ENCODE data around the gene C4orf50. TPM values are rescaled to one million over a fixed set of nuclear protein-coding genes. Genes with fewer than 3 reads are reported as not detected.

The C4orf50 gene
- total and polyA plus RNA-seq, 10 of the 15 experiments (the other 5 are each of a cell fraction or from before 2014, with no cell fraction given), result 0.04 to 0.09 (median 0.05) TPM; not detected in 3

DNA sequence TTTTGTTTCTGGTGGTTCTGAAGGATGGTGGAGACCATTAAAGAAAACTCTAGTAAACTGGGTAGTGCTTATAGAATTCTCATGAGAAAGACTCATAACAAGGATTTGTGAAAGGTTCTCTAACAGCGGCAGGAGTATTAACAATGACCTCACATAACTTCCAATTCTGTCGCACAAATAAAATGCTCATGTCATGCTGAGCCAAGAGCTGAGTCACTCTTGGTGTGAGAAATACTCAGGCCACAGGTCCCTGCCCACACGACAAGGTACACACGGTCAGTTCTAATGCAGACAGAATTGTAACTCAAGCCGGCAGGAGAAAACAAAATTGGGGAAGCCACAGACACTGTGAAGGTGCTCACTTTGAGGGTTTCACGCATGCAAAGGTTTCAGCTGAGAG, 34.4 kb upstream of the C4orf50 start:
- no peak overlapping the region for H2AFZ ChIP-seq (ENCODE audit: control insufficient read depth, low read depth, low read length)
- in situ Hi-C loops (cut with MboI) (no loop called here), intact Hi-C loops (cut with micrococcal nuclease; ENCODE audit: unreplicated experiment) (no loop called here)
- RAD21 ChIA-PET (ENCODE audit: unreplicated experiment), result interaction anchor here (0.7 kb wide), 1 partner anchor 19 kb away, joined by 6 read pairs; no protein-coding TSS in a partner anchor
- TF ChIP-seq NR2C2 (IDR thresholded peaks at IDR 0.05; ENCODE audit: borderline replicate concordance, control insufficient read depth, insufficient read length, low read depth), result no peak
- TF ChIP-seq, protein P1, sequence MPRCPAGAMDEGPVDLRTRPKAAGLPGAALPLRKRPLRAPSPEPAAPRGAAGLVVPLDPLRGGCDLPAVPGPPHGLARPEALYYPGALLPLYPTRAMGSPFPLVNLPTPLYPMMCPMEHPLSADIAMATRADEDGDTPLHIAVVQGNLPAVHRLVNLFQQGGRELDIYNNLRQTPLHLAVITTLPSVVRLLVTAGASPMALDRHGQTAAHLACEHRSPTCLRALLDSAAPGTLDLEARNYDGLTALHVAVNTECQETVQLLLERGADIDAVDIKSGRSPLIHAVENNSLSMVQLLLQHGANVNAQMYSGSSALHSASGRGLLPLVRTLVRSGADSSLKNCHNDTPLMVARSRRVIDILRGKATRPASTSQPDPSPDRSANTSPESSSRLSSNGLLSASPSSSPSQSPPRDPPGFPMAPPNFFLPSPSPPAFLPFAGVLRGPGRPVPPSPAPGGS (IDR thresholded peaks at IDR 0.05; ENCODE audit: borderline replicate concordance, insufficient read depth, low read depth, low read length, poor library complexity, severe bottlenecking), result peak; percentile 67
- H3K4me1 ChIP-seq (ENCODE audit: control insufficient read depth, insufficient read depth, low read length), result no peaks in the 10 kb centered on the region
- SMC1A ChIA-PET (ENCODE audit: uncharacterized antibody, unreplicated experiment), result no interaction called here
- BruUV-seq (replicated peaks), result no TSS peak
- H3K36me3 ChIP-seq (ENCODE audit: control insufficient read depth in 2 of 2, insufficient read depth in 2 of 2, low read length in 1 of 2), result peaks cover 1 to 5% of the 10 kb centered on the region in 2 experiments; a peak in 3 of 4 replicates
- H3K4me2 ChIP-seq (ENCODE audit: control insufficient read depth, insufficient read depth), result no peak overlapping the region
- no peaks in the 10 kb centered on the region for H4K20me1 ChIP-seq (ENCODE audit: control insufficient read depth, insufficient read depth)
- POLR2A ChIA-PET, result interaction anchor here (0.7 kb wide), 1 partner anchor 67 kb away, joined by 5 read pairs; no protein-coding TSS in a partner anchor
- H3K27ac ChIP-seq (ENCODE audit: control insufficient read depth, insufficient read depth), result no peak overlapping the region
- no peak for ATAC-seq
- DNase-seq (ENCODE audit: low read depth, low spot score), result no peak
- H3K9ac ChIP-seq (ENCODE audit: control insufficient read depth, insufficient read depth, low read length), result no peak overlapping the region
- peaks cover 4% of the 10 kb centered on the region; the same call in 1 of the 3 replicates for H3K9me3 ChIP-seq (replicated peaks; ENCODE audit: control insufficient read depth, insufficient read depth, low read length)
- no peaks in the 10 kb centered on the region for H3K79me2 ChIP-seq (ENCODE audit: control insufficient read depth, insufficient read depth, low read length)
- WGBS (ENCODE audit: insufficient coverage, insufficient replicate concordance, low lambda C conversion rate, missing lambda C conversion rate), result 82% methylated on average over 6 of the region's 6 CpGs
- CTCF ChIA-PET, result interaction anchor here (0.6 kb wide), 1 partner anchor 31 kb away, joined by 3 read pairs; no protein-coding TSS in a partner anchor
- H3K27me3 ChIP-seq (replicated peaks in 1 of 2; ENCODE audit: control insufficient read depth in 2 of 2, insufficient read depth in 2 of 2, low read length in 1 of 2), result no peaks in the 10 kb centered on the region
- no peak for FAIRE-seq
- no peak overlapping the region for H3K4me3 ChIP-seq

DNA sequence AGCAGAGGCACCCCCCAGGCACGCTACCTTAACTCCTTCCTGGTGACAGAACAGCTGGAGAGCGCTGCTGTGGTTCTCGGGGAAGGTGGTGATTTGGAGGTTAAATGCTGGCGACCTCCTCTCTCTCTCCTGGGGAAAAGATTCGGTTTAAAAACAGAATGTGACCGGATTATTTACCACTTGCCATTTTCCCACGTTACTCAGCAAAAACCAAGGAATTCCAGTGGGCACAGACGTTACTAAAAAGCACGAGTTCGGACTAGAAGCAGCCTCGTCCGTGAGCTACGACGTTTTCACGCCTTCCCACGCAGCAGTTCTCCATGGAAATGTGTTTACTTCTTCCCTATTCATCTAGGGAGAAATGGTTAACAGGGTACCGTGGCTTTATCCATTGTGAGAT, 32.3 kb upstream of the C4orf50 start:
- in situ Hi-C loops (cut with MboI), result no loop called here
- Histone ChIP-seq H3K9me3 (replicated peaks; ENCODE audit: control insufficient read depth, insufficient read depth, low read length) (no peaks in the 10 kb centered on the region), H4K20me1 (ENCODE audit: control insufficient read depth, insufficient read depth) (no peaks in the 10 kb centered on the region), H3K79me2 (ENCODE audit: control insufficient read depth, insufficient read depth, low read length) (no peaks in the 10 kb centered on the region), H3K4me3 (no peak overlapping the region), H3K36me3 (ENCODE audit: control insufficient read depth in 2 of 2, insufficient read depth in 2 of 2, low read length in 1 of 2) (no peaks in the 10 kb centered on the region; a peak in 1 of 4 replicates), H3K9ac (ENCODE audit: control insufficient read depth, insufficient read depth, low read length) (no peak overlapping the region), H2AFZ (ENCODE audit: control insufficient read depth, low read depth, low read length) (no peak overlapping the region), H3K27me3 (replicated peaks in 1 of 2; ENCODE audit: control insufficient read depth in 2 of 2, insufficient read depth in 2 of 2, low read length in 1 of 2) (no peaks in the 10 kb centered on the region; a peak in 1 of 4 replicates), H3K27ac (ENCODE audit: control insufficient read depth, insufficient read depth) (no peak overlapping the region), H3K4me1 (ENCODE audit: control insufficient read depth, insufficient read depth, low read length) (no peaks in the 10 kb centered on the region), H3K4me2 (ENCODE audit: control insufficient read depth, insufficient read depth) (no peak overlapping the region)
- ChIA-PET RAD21 (ENCODE audit: unreplicated experiment) (no interaction called here), SMC1A (ENCODE audit: uncharacterized antibody, unreplicated experiment) (no interaction called here), POLR2A (no interaction called here), CTCF (no interaction called here)
- intact Hi-C loops (cut with micrococcal nuclease; ENCODE audit: unreplicated experiment), result no loop called here
- no peak for FAIRE-seq
- no peak for ATAC-seq
- TF ChIP-seq, protein P2, sequence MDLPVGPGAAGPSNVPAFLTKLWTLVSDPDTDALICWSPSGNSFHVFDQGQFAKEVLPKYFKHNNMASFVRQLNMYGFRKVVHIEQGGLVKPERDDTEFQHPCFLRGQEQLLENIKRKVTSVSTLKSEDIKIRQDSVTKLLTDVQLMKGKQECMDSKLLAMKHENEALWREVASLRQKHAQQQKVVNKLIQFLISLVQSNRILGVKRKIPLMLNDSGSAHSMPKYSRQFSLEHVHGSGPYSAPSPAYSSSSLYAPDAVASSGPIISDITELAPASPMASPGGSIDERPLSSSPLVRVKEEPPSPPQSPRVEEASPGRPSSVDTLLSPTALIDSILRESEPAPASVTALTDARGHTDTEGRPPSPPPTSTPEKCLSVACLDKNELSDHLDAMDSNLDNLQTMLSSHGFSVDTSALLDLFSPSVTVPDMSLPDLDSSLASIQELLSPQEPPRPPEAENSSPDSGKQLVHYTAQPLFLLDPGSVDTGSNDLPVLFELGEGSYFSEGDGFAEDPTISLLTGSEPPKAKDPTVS (IDR thresholded peaks at IDR 0.05; ENCODE audit: low read depth, low read length), result no peak
- TF ChIP-seq STAT3 (IDR thresholded peaks at IDR 0.05; ENCODE audit: low read depth, low read length), result no peak
- TF ChIP-seq SUZ12 (IDR thresholded peaks at IDR 0.05; ENCODE audit: unreplicated experiment), result no peak
- no peak for DNase-seq (ENCODE audit: low read depth, low spot score)
- BruUV-seq (replicated peaks), result no TSS peak
- 62% methylated on average over 17 of the region's 17 CpGs for WGBS (ENCODE audit: insufficient coverage, insufficient replicate concordance, low lambda C conversion rate, missing lambda C conversion rate)

All from GM12878 (cell line).